ENCODE data around the gene ELFN1.

The ELFN1 gene

DNA sequence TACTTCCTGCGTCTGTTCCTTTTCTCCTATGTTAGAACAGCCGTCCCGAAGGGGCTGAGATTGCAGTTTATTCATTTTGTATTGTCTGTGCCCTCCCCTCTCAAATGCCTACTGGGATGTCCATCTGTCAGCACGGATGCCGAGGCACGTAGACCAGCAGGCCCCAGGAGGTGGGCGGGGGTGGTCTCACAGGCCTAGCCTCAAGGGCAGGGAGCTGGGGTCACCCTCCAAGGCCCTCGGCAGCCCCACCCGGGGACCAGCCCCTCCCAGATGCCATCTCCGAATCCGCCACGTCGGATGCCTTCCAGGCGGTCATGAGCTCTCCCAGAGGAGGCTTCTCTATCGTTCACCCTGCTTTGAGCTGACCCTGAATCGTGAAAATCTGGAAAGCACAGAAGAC is 59.7 kb downstream of the ELFN1 start:
- DNase-seq: no peak

- no peak for DNase-seq
Observed at GRCh38 chr7:1732072-1732471, 62.0 kb downstream of the ELFN1 start.

DNA sequence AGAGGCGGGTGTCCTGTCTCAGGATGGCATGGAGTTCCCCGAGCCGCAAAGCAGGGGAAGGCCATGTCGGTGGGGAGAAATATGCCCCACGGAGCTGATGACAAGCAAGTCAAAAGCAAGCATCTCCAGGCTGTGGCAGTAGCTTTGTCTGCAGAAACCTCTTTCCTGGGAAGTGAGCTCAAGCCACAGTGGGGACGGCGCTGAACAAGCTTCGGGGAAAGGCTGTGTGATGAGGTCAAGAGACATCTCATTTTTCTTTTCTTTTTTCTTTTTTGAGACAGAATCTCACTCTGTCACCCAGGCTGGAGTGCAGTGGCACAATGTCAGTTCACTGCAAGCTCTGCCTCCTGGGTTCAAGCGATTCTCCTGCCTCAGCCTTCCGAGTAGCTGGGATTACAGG is 62.6 kb downstream of the ELFN1 start:
- no peak for DNase-seq

- no peak for DNase-seq
Observed at GRCh38 chr7:1733206-1733907, 63.3 kb downstream of the ELFN1 start.

DNA sequence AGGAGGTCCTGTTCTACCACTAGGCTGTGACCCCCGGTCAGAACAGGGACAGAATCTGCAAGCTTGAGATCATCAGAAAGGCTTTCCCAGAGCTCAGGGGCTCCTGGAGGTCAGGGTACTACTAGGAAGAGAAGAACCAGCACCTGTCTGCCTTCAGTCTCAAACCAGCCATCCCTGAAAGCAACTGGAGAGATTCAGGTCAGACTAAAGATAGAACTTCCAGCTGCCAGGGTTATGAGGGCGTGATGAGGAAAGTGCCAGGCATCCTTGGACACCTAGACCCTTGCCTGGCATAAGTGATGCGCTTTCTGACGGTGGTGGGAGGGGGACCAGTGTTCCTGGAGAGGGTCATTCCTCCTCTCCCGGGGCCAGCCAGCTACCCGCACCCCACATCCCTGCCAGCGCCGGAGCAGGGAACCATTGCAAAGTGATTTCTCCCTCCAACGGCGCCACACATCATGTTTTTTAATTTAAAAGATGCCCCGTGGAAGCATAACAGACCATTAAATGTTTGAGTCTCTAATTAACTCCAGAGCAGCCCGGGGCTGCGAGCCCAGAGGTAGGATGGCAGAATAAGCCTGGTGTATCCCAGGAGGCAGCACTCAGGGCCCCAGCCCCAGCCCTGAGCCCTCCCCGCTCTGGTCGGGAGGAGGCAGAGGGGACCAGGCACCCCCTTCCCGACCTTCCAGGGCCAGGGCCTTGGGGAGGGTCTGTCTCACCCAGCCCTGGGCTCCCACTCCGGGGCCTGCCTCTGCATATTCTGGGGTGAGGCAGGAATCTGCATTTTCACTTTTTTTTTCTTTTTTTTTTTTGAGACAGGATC is 64.0 kb downstream of the ELFN1 start:
- no peak for DNase-seq

- no peak for DNase-seq
Observed at GRCh38 chr7:1735262-1735661, 65.2 kb downstream of the ELFN1 start.

- DNase-seq: no peak
Observed at GRCh38 chr7:1735806-1736483, 65.9 kb downstream of the ELFN1 start.

GRCh38 chr7:1736484-1736817 is 66.4 kb downstream of the ELFN1 start:
- DNase-seq: no peak

DNA sequence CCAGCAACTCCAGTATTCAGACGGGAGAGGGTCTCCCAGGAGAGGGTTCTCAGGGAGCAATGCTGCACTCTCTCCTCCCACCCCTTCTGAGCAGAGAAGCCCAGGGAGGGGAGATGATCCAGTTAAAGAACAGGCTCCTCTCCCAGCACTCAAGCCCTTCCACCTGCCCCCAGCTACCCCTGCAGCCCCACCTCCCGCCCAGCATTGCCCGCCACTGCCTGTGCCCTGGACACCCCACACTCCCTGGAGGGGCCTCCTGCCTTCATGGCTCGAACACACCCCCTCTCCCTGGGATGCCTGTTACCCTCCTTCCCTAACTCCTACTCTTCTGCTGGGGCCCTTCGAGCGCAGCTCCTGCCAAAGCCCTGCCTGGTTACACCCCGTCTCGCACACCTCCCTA is 66.8 kb downstream of the ELFN1 start:
- DNase-seq: no peak

DNA sequence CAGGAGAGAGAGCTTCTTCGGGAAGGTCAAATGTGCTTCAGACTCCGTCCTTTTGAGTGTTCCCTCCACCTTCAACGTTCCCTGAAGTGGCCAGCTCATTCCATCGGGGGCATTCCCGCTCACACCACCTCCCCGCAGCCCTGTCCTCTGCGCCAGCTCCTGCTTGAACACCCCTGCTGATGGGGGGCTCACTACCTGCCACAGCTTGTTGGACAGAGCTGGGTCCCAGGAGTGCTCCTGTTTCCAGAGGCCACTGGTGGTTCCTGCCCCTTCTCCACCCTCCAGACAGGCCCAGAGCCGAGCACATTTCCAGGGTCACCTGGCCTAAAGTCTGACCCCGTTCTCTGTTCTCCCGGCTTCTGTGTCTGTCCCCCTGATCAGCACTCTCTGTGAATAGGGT is 67.4 kb downstream of the ELFN1 start:
- no peak for DNase-seq

GRCh38 chr7:1737956-1738355 is 67.9 kb downstream of the ELFN1 start:
- no peak for DNase-seq

GRCh38 chr7:1738511-1738910 is 68.4 kb downstream of the ELFN1 start:
- DNase-seq: no peak

DNA sequence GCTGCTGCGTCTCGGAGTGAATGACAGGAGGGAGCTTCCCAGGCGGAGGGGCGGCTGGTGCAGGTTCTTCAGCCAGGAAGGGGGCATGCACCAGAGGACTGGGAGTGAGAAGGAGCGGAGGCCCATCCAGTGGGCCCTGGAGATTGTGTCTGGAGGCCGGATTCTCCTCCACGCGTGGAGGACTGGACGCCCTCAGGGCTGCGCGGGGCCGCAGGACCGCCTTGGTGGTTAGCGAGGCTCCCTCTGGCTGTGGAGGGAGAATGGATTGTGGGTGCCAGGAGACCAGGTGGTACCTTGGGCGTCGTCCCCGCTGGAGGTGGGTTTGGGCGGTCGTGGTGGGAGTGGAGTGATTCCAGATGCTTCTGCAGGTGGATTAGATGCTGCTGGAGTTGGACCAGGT is 68.9 kb downstream of the ELFN1 start:
- no peak for DNase-seq

GRCh38 chr7:1739593-1739992 is 69.5 kb downstream of the ELFN1 start:
- no peak for DNase-seq

DNA sequence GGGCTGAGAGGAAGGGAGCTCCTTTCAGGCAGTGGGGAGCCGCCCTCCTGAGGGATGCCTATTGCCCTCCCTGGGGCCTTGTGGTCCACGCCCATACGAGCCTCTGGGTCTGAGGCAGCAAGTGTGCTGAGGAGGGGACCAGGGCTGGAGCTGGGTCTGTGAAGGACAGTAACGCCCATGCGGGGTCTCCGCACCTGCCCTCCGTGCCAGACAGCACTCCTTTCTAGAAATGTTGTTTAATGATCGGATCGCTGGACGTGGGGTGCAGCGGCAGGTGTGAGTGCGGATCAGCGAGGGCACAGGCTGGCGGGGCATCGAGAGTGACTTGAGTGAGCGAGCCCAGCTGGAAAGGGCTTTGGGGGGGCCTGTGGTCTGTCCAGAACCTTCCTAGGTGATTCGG is 70.1 kb downstream of the ELFN1 start:
- no peak for DNase-seq

DNA sequence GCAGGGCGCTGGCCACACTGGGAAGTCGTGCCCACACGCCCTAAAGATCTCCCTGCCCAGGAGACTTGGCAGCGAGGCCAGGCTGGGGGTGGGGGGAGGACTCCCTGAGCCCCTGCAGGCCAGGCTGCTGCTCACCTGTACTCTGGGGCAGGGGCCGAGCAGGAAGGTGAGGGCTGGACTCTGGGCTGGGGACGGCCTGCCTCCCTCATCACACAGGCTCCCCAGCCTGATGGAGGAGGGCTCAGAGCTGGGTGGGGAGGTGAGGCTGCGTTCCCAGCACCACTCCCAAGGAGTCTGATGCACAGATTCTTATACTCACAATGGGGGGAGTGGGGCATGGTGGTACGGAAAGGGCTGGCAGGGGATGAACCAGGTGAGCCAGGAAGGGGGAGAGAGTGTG is 71.2 kb downstream of the ELFN1 start:
- DNase-seq: no peak

DNA sequence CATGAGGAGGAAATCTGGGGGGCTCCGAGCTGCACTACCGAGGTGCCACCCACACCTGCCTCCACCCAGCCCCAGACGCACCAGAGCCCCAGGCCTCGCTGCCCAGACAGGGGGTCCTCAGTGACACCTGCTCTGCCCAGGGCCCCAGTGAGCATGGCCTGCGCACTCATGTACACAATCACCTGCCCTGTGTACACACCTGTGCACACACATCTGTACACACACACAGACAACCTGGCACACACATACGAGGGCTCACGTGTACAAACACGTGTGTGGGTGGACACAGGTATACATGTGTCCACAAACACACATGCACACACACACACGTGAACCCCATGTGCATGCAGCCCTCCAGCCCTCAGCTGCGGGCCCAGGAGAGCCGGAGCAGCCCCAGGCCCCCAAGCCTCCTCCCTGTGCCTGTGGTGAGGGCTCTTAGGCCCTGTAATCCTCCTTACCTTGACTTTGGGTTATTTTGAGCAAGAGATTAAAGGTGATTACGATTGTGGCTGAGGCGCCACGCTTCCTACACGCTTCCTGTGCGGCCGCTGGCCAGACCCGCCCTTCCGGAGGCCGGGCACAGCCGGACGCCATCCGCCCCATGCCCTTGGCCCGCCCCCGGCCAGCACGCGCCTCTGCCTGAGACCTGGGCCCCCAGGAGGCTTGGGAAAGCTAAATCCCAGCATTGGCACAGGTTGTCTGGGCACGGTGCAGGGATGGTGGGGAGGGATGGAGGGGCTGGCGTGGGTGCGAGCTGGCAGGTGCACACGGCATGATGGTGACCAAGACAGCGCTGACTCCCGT is 71.9 kb downstream of the ELFN1 start:
- DNase-seq: no peak

GRCh38 chr7:1742555-1743303 is 72.7 kb downstream of the ELFN1 start:
- DNase-seq: no peak

DNA sequence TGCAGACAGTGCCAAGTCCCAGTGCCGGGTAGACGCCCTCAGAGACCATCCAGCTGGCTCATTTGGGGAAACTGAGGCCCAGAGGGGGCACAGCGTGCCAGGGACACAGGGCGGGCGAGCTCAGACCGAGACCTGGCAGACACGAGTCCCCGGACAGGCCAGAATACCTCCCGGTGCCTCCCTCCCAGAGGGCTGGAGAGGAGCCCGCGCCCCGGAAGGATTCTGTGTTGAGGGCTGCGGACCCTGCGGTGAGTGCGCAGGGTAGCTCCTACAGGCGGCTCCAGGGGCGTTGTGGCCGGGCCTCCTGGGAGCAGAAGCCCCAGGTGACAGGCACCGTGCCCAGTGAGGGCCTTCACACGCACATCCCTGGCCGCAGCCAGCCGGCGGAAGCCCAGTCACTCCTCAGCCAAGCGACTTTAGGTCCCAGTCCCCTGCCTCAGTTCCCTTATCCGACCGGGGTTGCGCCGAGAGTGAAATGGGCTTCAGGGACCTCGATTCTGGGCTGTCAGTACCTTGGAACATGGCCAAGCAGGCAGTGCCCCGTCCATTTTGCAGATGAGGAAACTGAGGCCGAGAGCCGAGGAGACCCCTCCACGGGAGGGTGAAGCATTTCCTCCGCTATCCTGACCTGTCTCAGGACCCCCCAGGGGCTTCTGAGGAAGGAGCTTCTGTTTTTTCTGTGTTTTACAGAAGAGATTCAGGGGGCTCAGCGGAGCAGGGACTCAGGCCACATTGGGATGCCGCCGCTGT is 73.6 kb downstream of the ELFN1 start:
- DNase-seq: no peak

- DNase-seq: no peak
Observed at GRCh38 chr7:1744296-1745017, 74.4 kb downstream of the ELFN1 start.

- no peak for DNase-seq
Observed at GRCh38 chr7:1745018-1745532, 75.0 kb downstream of the ELFN1 start.
